Measurements from ENCODE around the gene BSG. TPM values are rescaled to one million over a fixed set of nuclear protein-coding genes. Genes with fewer than 3 reads are reported as not detected.
"Not testable (repeated sequence)": the region's sequence is repeated elsewhere in the genome, so short reads cannot be mapped to it uniquely, and the experiment has no call there.

Gene BSG
- total and polyA plus RNA-seq, 2 of the 4 experiments (the other 2 are of a cell fraction): 130 to 698 TPM

- dilution Hi-C loops (cut with HindIII; ENCODE audit: low sequenced_read_pairs, unreplicated experiment): not testable (repeated sequence)
- in situ Hi-C loops (cut with MboI; ENCODE audit: low sequenced_read_pairs): loop anchor here (5.0 kb wide), 1 partner anchor 147 kb away; no protein-coding TSS in a partner anchor
Observed at GRCh38 chr19:585146-585545, 12.8 kb downstream of the BSG start.

More at GRCh38 chr19:585146-585545, 12.8 kb downstream of the BSG start:
- H3K27ac ChIP-seq (ENCODE audit: insufficient read depth, low read length); H3K14ac ChIP-seq (replicated peaks; ENCODE audit: low read depth, low read length); H2AFZ ChIP-seq (replicated peaks; ENCODE audit: low read length, poor library complexity); H3K9me3 ChIP-seq (ENCODE audit: control insufficient read depth, insufficient read depth, low read length); H3K4me2 ChIP-seq (ENCODE audit: low read depth, low read length); H3K4me3 ChIP-seq (ENCODE audit: insufficient read depth, low read depth, low read length); CTCF ChIA-PET; H2BK5ac ChIP-seq (ENCODE audit: low read depth, low read length, poor library complexity, severe bottlenecking); POLR2A ChIA-PET (ENCODE audit: unreplicated experiment); BruUV-seq (replicated peaks); H4K8ac ChIP-seq (ENCODE audit: low read depth in 2 of 2, low read length in 2 of 2); H2AK9ac ChIP-seq (replicated peaks; ENCODE audit: low read depth, low read length, poor library complexity); H3K79me1 ChIP-seq (ENCODE audit: low read depth in 1 of 2, low read length in 2 of 2); H4K5ac ChIP-seq (ENCODE audit: low read depth, low read length); H3K4me1 ChIP-seq (ENCODE audit: control insufficient read depth, insufficient read depth, low read length); H2BK120ac ChIP-seq (ENCODE audit: low read depth, low read length); H3K56ac ChIP-seq (ENCODE audit: extremely low read depth, insufficient read depth, low read length); H3K4ac ChIP-seq (ENCODE audit: low read depth, low read length); H3K23ac ChIP-seq (ENCODE audit: low read depth, low read length); H3K27me3 ChIP-seq (ENCODE audit: control insufficient read depth, insufficient read depth, low read length); H4K91ac ChIP-seq (ENCODE audit: insufficient read depth, low read depth, low read length); ATAC-seq (ENCODE audit: low read depth); H2BK15ac ChIP-seq (ENCODE audit: low read depth, low read length); H2BK20ac ChIP-seq (ENCODE audit: low read depth, low read length); H3K9ac ChIP-seq (ENCODE audit: low read depth, low read length); H3K18ac ChIP-seq (ENCODE audit: low read depth, low read length); DNase-seq; H2AK5ac ChIP-seq (ENCODE audit: low read depth, low read length); H3K9me1 ChIP-seq (ENCODE audit: insufficient read depth, low read length): not testable (repeated sequence)
- Histone ChIP-seq H3K36me3 (ENCODE audit: control insufficient read depth, insufficient read depth, low read length) (peaks cover 21% of the 10 kb centered on the region; the same call in 1 of the 2 replicates), H4K20me1 (ENCODE audit: insufficient read depth, low read length) (peaks cover 45% of the 10 kb centered on the region)
- intact Hi-C loops (cut with micrococcal nuclease): loop anchor here (2.0 kb wide), 1 partner anchor 78 kb away; the partner anchor contains the start of gene RNF126
- 90% methylated on average over 23 of the region's 34 CpGs; no CpG with 5 or more reads in 1 of the 2 experiments for WGBS, 2 experiments (ENCODE audit: extremely low coverage in 2 of 2, insufficient read length in 1 of 2)
